Measurements from ENCODE around the gene PDE9A. TPM values are rescaled to one million over a fixed set of nuclear protein-coding genes. Genes with fewer than 3 reads are reported as not detected.

The PDE9A gene
- total RNA-seq, 1 experiment from 2014 or later = 8.4 TPM

DNA sequence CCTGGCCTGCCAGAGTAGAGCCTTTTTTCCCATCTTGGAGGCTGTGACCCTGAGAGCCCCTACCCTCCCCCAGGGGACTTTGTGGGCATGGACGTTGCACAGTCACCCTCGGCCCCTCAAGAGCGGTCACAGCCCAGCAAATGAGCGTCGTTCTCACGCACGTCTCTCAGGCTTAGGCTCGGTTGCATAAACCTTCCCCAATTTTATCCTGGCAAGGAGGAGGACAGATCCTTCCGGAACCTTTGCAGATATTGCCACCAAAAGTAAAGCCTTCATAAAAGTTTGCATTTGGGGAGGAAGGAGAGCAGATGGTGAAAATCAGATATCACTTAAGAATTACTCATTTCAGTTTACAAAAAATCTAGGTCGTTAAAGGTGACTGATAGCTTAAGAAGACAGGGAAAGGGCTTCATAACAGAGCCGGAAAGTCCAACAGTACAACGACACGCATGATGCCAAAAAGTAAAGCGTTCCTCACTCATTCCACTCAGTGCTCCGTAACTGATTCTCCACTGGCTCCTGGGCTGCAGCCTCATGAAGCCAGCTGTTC lies 29.3 kb downstream of the PDE9A start:
- Histone ChIP-seq H3K4me3 (no peak overlapping the region), H3K27me3 (ENCODE audit: insufficient read depth, low read depth) (no peaks in the 10 kb centered on the region), H3F3A (ENCODE audit: insufficient read depth, low read depth) (peaks cover 6% of the 10 kb centered on the region; the same call in 1 of the 2 replicates), H3K36me3 (ENCODE audit: low read depth) (no peaks in the 10 kb centered on the region), H4K20me1 (ENCODE audit: insufficient read depth) (peaks cover under 1% of the 10 kb centered on the region; the same call in 1 of the 2 replicates), H3K4me2 (no peak overlapping the region), H3K79me2 (ENCODE audit: low read depth) (no peaks in the 10 kb centered on the region), H3K9me3 (ENCODE audit: insufficient read depth, low read depth) (no peaks in the 10 kb centered on the region), H3K9me2 (ENCODE audit: insufficient read depth) (no peaks in the 10 kb centered on the region), H3K4me1 (replicated peaks; ENCODE audit: insufficient read depth) (peaks cover 6% of the 10 kb centered on the region), H2AFZ (no peak overlapping the region), H3K27ac (no peak overlapping the region)
- CTCF ChIA-PET = no interaction called here
- BruUV-seq (replicated peaks) = no TSS peak
- TF ChIP-seq, protein P1, sequence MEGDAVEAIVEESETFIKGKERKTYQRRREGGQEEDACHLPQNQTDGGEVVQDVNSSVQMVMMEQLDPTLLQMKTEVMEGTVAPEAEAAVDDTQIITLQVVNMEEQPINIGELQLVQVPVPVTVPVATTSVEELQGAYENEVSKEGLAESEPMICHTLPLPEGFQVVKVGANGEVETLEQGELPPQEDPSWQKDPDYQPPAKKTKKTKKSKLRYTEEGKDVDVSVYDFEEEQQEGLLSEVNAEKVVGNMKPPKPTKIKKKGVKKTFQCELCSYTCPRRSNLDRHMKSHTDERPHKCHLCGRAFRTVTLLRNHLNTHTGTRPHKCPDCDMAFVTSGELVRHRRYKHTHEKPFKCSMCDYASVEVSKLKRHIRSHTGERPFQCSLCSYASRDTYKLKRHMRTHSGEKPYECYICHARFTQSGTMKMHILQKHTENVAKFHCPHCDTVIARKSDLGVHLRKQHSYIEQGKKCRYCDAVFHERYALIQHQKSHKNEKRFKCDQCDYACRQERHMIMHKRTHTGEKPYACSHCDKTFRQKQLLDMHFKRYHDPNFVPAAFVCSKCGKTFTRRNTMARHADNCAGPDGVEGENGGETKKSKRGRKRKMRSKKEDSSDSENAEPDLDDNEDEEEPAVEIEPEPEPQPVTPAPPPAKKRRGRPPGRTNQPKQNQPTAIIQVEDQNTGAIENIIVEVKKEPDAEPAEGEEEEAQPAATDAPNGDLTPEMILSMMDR (conservative IDR thresholded peaks at IDR 0.05) = no peak
- no peak for TF ChIP-seq EZH2 (IDR thresholded peaks at IDR 0.05; ENCODE audit: low read depth)
- intact Hi-C loops (cut with micrococcal nuclease; ENCODE audit: unreplicated experiment) = no loop called here
- no peak for DNase-seq
- POLR2A ChIA-PET (ENCODE audit: unreplicated experiment) = no interaction called here

GRCh38 chr21:42683371-42684108 lies 30.1 kb downstream of the PDE9A start:
- BruUV-seq (replicated peaks) = no TSS peak
- POLR2A ChIA-PET (ENCODE audit: unreplicated experiment) = no interaction called here
- no peak for TF ChIP-seq EZH2 (IDR thresholded peaks at IDR 0.05; ENCODE audit: low read depth)
- TF ChIP-seq, protein P1 (conservative IDR thresholded peaks at IDR 0.05) = no peak
- H3K27ac ChIP-seq = no peak overlapping the region
- H3K4me2 ChIP-seq = no peak overlapping the region
- no peaks in the 10 kb centered on the region for H3K9me2 ChIP-seq (ENCODE audit: insufficient read depth)
- no peaks in the 10 kb centered on the region for H3K9me3 ChIP-seq (ENCODE audit: insufficient read depth, low read depth)
- intact Hi-C loops (cut with micrococcal nuclease; ENCODE audit: unreplicated experiment) = no loop called here
- H2AFZ ChIP-seq = no peak overlapping the region
- no peaks in the 10 kb centered on the region for H3K79me2 ChIP-seq (ENCODE audit: low read depth)
- no peak overlapping the region for H3K4me3 ChIP-seq
- H3K27me3 ChIP-seq (ENCODE audit: insufficient read depth, low read depth) = no peaks in the 10 kb centered on the region
- no peaks in the 10 kb centered on the region for H3F3A ChIP-seq (ENCODE audit: insufficient read depth, low read depth)
- no peaks in the 10 kb centered on the region for H3K36me3 ChIP-seq (ENCODE audit: low read depth)
- no peaks in the 10 kb centered on the region for H4K20me1 ChIP-seq (ENCODE audit: insufficient read depth)
- DNase-seq = no peak
- CTCF ChIA-PET = interaction anchor here (0.5 kb wide), 1 partner anchor 1071 kb away, joined by 3 read pairs; no protein-coding TSS in a partner anchor
- no peaks in the 10 kb centered on the region for H3K4me1 ChIP-seq (replicated peaks; ENCODE audit: insufficient read depth)

- TF ChIP-seq, protein P1 (conservative IDR thresholded peaks at IDR 0.05) = no peak
- no peak for TF ChIP-seq EZH2 (IDR thresholded peaks at IDR 0.05; ENCODE audit: low read depth)
- H3K36me3 ChIP-seq (ENCODE audit: low read depth) = no peaks in the 10 kb centered on the region
- intact Hi-C loops (cut with micrococcal nuclease; ENCODE audit: unreplicated experiment) = no loop called here
- no peaks in the 10 kb centered on the region for H3K9me3 ChIP-seq (ENCODE audit: insufficient read depth, low read depth)
- no peaks in the 10 kb centered on the region for H3K4me1 ChIP-seq (replicated peaks; ENCODE audit: insufficient read depth)
- no TSS peak for BruUV-seq (replicated peaks)
- H3K27ac ChIP-seq = no peak overlapping the region
- H3K27me3 ChIP-seq (ENCODE audit: insufficient read depth, low read depth) = no peaks in the 10 kb centered on the region
- H3K4me3 ChIP-seq = no peak overlapping the region
- no peaks in the 10 kb centered on the region for H3F3A ChIP-seq (ENCODE audit: insufficient read depth, low read depth)
- H4K20me1 ChIP-seq (ENCODE audit: insufficient read depth) = no peaks in the 10 kb centered on the region
- no peaks in the 10 kb centered on the region for H3K79me2 ChIP-seq (ENCODE audit: low read depth)
- no peaks in the 10 kb centered on the region for H3K9me2 ChIP-seq (ENCODE audit: insufficient read depth)
- CTCF ChIA-PET = no interaction called here
- POLR2A ChIA-PET (ENCODE audit: unreplicated experiment) = no interaction called here
- H2AFZ ChIP-seq = no peak overlapping the region
- H3K4me2 ChIP-seq = no peak overlapping the region
- no peak for DNase-seq
Observed at GRCh38 chr21:42684109-42684916, 30.9 kb downstream of the PDE9A start.
